ENCODE data around the gene EIF5B. TPM values are rescaled to one million over a fixed set of nuclear protein-coding genes. Genes with fewer than 3 reads are reported as not detected.

EIF5B gene
- total and polyA plus RNA-seq, 2 of the 4 experiments (the other 2 are of a cell fraction) = 19.7 to 21.8 TPM

DNA sequence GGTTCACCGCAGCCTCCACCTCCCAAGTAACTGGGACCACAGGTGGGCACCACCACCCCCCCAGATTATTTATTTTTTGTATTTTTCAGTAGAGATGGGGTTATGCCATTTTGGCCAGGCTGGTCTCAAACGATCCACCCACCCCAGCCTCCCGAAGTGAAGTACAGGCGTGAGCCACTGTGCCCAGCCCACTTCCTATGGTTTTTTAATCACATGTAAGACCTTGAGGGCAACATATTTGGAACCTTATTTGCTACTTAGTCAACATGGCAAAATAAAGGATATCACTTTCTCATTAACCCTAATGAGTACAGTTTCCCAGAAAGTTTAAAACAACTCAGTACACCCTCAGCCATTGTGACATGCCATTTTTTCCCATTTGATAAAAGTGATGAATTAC is 64.7 kb downstream of the EIF5B start:
- dilution Hi-C loops (cut with HindIII; ENCODE audit: low sequenced_read_pairs, unreplicated experiment) = no loop called here
- no peak overlapping the region for H2AK5ac ChIP-seq (ENCODE audit: low read depth, low read length)
- no peak overlapping the region for H3K4me3 ChIP-seq (ENCODE audit: insufficient read depth, low read depth, low read length)
- H3K9me3 ChIP-seq (ENCODE audit: control insufficient read depth, insufficient read depth, low read length) = no peaks in the 10 kb centered on the region
- no peak overlapping the region for H4K8ac ChIP-seq (ENCODE audit: low read depth in 2 of 2, low read length in 2 of 2)
- intact Hi-C loops (cut with micrococcal nuclease) = no loop called here
- POLR2A ChIA-PET (ENCODE audit: unreplicated experiment) = no interaction called here
- no peak overlapping the region for H3K27ac ChIP-seq (ENCODE audit: insufficient read depth, low read length)
- H4K5ac ChIP-seq (ENCODE audit: low read depth, low read length) = no peak overlapping the region
- no peak overlapping the region for H3K23ac ChIP-seq (ENCODE audit: low read depth, low read length)
- TF ChIP-seq POLR2A (IDR thresholded peaks at IDR 0.05; ENCODE audit: low read depth, low read length) (no peak), RAD21 (IDR thresholded peaks at IDR 0.05; ENCODE audit: low read length) (no peak), BHLHE40 (IDR thresholded peaks at IDR 0.05; ENCODE audit: low read depth, low read length) (no peak), CEBPB (IDR thresholded peaks at IDR 0.05; ENCODE audit: low read depth, low read length) (no peak), MXI1 (IDR thresholded peaks at IDR 0.05; ENCODE audit: borderline replicate concordance, low read depth, low read length) (no peak), FOS (IDR thresholded peaks at IDR 0.05; ENCODE audit: low read depth, low read length) (no peak), SMC3 (IDR thresholded peaks at IDR 0.05; ENCODE audit: low read depth, low read length) (no peak)
- TF ChIP-seq, protein P1, sequence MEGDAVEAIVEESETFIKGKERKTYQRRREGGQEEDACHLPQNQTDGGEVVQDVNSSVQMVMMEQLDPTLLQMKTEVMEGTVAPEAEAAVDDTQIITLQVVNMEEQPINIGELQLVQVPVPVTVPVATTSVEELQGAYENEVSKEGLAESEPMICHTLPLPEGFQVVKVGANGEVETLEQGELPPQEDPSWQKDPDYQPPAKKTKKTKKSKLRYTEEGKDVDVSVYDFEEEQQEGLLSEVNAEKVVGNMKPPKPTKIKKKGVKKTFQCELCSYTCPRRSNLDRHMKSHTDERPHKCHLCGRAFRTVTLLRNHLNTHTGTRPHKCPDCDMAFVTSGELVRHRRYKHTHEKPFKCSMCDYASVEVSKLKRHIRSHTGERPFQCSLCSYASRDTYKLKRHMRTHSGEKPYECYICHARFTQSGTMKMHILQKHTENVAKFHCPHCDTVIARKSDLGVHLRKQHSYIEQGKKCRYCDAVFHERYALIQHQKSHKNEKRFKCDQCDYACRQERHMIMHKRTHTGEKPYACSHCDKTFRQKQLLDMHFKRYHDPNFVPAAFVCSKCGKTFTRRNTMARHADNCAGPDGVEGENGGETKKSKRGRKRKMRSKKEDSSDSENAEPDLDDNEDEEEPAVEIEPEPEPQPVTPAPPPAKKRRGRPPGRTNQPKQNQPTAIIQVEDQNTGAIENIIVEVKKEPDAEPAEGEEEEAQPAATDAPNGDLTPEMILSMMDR (conservative IDR thresholded peaks at IDR 0.05; ENCODE audit: low read depth, low read length) = no peak
- TF ChIP-seq, protein P2, sequence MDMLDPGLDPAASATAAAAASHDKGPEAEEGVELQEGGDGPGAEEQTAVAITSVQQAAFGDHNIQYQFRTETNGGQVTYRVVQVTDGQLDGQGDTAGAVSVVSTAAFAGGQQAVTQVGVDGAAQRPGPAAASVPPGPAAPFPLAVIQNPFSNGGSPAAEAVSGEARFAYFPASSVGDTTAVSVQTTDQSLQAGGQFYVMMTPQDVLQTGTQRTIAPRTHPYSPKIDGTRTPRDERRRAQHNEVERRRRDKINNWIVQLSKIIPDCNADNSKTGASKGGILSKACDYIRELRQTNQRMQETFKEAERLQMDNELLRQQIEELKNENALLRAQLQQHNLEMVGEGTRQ (IDR thresholded peaks at IDR 0.05; ENCODE audit: low read depth, low read length) = no peak
- no peak overlapping the region for H2AFZ ChIP-seq (replicated peaks; ENCODE audit: low read length, poor library complexity)
- in situ Hi-C loops (cut with MboI; ENCODE audit: low sequenced_read_pairs) = no loop called here
- peaks cover 0 to 17% of the 10 kb centered on the region in 2 experiments; a peak in 2 of 4 replicates for H3K79me1 ChIP-seq (ENCODE audit: low read depth in 1 of 2, low read length in 2 of 2)
- ATAC-seq (ENCODE audit: low read depth) (no peak), DNase-seq (no peak)
- H2AK9ac ChIP-seq (replicated peaks; ENCODE audit: low read depth, low read length, poor library complexity) = no peak overlapping the region
- H3K36me3 ChIP-seq (ENCODE audit: control insufficient read depth, insufficient read depth, low read length) = peaks cover 58% of the 10 kb centered on the region
- H4K20me1 ChIP-seq (ENCODE audit: insufficient read depth, low read length) = peaks cover 4% of the 10 kb centered on the region; the same call in 1 of the 2 replicates
- no peak overlapping the region for H3K18ac ChIP-seq (ENCODE audit: low read depth, low read length)
- no peak overlapping the region for H2BK120ac ChIP-seq (ENCODE audit: low read depth, low read length)
- no peak overlapping the region for H2BK5ac ChIP-seq (ENCODE audit: low read depth, low read length, poor library complexity, severe bottlenecking)
- H3K56ac ChIP-seq (ENCODE audit: extremely low read depth, insufficient read depth, low read length) = no peak overlapping the region
- H3K4ac ChIP-seq (ENCODE audit: low read depth, low read length) = no peak overlapping the region
- H3K4me1 ChIP-seq (ENCODE audit: control insufficient read depth, insufficient read depth, low read length) = peaks cover 2% of the 10 kb centered on the region; the same call in 1 of the 2 replicates
- no peak overlapping the region for H3K4me2 ChIP-seq (ENCODE audit: low read depth, low read length)
- BruUV-seq (replicated peaks) = no TSS peak
- H3K27me3 ChIP-seq (ENCODE audit: control insufficient read depth, insufficient read depth, low read length) = no peaks in the 10 kb centered on the region
- CTCF ChIA-PET = no interaction called here
- no peak overlapping the region for H2BK15ac ChIP-seq (ENCODE audit: low read depth, low read length)
- H2BK20ac ChIP-seq (ENCODE audit: low read depth, low read length) = no peak overlapping the region
- no peak overlapping the region for H3K14ac ChIP-seq (replicated peaks; ENCODE audit: low read depth, low read length)
- no peak overlapping the region for H3K9ac ChIP-seq (ENCODE audit: low read depth, low read length)
- no peak overlapping the region for H4K91ac ChIP-seq (ENCODE audit: insufficient read depth, low read depth, low read length)
- H3K9me1 ChIP-seq (ENCODE audit: insufficient read depth, low read length) = peaks cover 7% of the 10 kb centered on the region
- WGBS, 2 experiments (ENCODE audit: extremely low coverage in 2 of 2, insufficient read length in 1 of 2) = no CpG with 5 or more reads among the region's 4 CpGs
